Measurements from ENCODE around the gene CDH15. TPM values are rescaled to one million over a fixed set of nuclear protein-coding genes. Genes with fewer than 3 reads are reported as not detected.
A peak's percentile ranks its signal among the peaks of the same experiment; 100 is the strongest.
"Not testable (repeated sequence)": the region's sequence is repeated elsewhere in the genome, so short reads cannot be mapped to it uniquely, and the experiment has no call there.

Gene CDH15
- total and polyA plus RNA-seq, 9 of the 15 experiments (the other 6 are each of a cell fraction or from before 2014, with no cell fraction given): 0.07 to 0.18 TPM; not detected in 7

DNA sequence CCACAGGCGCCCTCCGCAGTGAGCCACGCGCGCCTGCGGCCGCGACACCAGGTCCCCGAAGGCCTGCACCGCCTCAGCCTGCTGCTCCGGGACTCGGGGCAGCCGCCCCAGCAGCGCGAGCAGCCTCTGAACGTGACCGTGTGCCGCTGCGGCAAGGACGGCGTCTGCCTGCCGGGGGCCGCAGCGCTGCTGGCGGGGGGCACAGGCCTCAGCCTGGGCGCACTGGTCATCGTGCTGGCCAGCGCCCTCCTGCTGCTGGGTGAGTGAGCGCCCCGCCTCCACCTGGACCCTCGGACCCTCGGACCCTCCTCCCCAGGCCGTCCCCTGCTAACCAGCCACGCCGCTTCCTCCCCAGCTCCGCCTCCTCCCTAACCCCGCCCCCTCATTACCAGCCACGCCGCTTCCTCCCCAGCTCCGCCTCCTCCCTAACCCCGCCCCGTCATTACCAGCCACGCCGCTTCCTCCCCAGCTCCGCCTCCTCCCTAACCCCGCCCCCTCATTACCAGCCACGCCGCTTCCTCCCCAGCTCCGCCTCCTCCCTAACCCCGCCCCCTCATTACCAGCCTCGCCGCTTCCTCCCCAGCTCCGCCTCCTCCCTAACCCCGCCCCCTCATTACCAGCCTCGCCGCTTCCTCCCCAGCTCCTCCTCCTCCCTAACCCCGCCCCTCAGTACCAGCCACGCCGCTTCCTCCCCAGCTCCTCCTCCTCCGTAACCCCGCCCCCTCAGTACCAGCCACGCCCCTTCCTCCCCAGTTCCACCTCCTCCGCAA is 20.8 kb downstream of the CDH15 start:
- H3K9me1 ChIP-seq (ENCODE audit: control insufficient read depth, insufficient read depth, low read length); H3K9me3 ChIP-seq (replicated peaks; ENCODE audit: control insufficient read depth, insufficient read depth, low read depth, low read length); intact Hi-C loops (cut with micrococcal nuclease); H3K79me2 ChIP-seq (ENCODE audit: control insufficient read depth, insufficient read depth, low read length); BruUV-seq (replicated peaks); H3K36me3 ChIP-seq (ENCODE audit: control insufficient read depth, insufficient read depth, low read length); in situ Hi-C loops (cut with MboI); CTCF ChIA-PET (ENCODE audit: low intra/inter-chr PET ratio); H4K20me1 ChIP-seq (replicated peaks; ENCODE audit: control insufficient read depth, insufficient read depth, low read length); FAIRE-seq; TF ChIP-seq CREB1 (IDR thresholded peaks at IDR 0.05): not testable (repeated sequence)
- WGBS (ENCODE audit: insufficient coverage, low coverage, missing lambda C conversion rate): 0% methylated on average over 22 of the region's 63 CpGs
- peak overlapping the region; percentile 83 for H3K4me2 ChIP-seq (ENCODE audit: insufficient read depth, low read length)
- peak; percentile 69 for ATAC-seq
- peak overlapping the region; percentile 59 to 96; a peak in 3 of 4 replicates for H3K9ac ChIP-seq (ENCODE audit: insufficient read depth in 1 of 2, low read depth in 2 of 2, low read length in 2 of 2)
- H3K4me1 ChIP-seq (replicated peaks in 1 of 2; ENCODE audit: control insufficient read depth in 2 of 2, insufficient read depth in 2 of 2, low read length in 2 of 2): peaks cover 0 to 68% of the 10 kb centered on the region in 2 experiments; a peak in 4 of 5 replicates
- H2AFZ ChIP-seq (ENCODE audit: low read depth, low read length): peak overlapping the region; percentile 82
- H3K27me3 ChIP-seq (ENCODE audit: control insufficient read depth in 2 of 2, insufficient read depth in 2 of 2, low read length in 2 of 2): peaks cover 0 to 14% of the 10 kb centered on the region in 2 experiments; a peak in 1 of 5 replicates
- peak; percentile 76 to 93 (median 84) for DNase-seq (ENCODE audit: extremely low read depth in 1 of 4, low spot score in 3 of 4)
- POLR2A ChIA-PET: interaction anchor here (0.5 to 1.6 kb wide), 3 partner anchors 15 to 438 kb away, joined by 3 to 7 read pairs (median 4); partner anchors contain the start of gene APRT
- peak overlapping the region; percentile 44 for H3K4me3 ChIP-seq
- H3K27ac ChIP-seq (ENCODE audit: extremely low read depth, low read depth, low read length): peak overlapping the region; percentile 55; the same call in 2 of the 3 replicates
- TF ChIP-seq, protein P1, sequence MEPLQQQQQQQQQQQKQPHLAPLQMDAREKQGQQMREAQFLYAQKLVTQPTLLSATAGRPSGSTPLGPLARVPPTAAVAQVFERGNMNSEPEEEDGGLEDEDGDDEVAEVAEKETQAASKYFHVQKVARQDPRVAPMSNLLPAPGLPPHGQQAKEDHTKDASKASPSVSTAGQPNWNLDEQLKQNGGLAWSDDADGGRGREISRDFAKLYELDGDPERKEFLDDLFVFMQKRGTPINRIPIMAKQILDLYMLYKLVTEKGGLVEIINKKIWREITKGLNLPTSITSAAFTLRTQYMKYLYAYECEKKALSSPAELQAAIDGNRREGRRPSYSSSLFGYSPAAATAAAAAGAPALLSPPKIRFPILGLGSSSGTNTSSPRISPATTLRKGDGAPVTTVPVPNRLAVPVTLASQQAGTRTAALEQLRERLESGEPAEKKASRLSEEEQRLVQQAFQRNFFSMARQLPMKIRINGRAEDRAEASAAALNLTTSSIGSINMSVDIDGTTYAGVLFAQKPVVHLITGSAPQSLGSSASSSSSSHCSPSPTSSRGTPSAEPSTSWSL (CRISPR knock-in tag; IDR thresholded peaks at IDR 0.05; ENCODE audit: borderline replicate concordance): peak; percentile 38; the same call in 1 of the 2 replicates
- peak; percentile 56 for TF ChIP-seq SAP30 (IDR thresholded peaks at IDR 0.05; ENCODE audit: borderline replicate concordance, insufficient read depth, low read depth, low read length, poor library complexity, severe bottlenecking)
- TF ChIP-seq RB1 (IDR thresholded peaks at IDR 0.05; ENCODE audit: low read depth): 0 out of 2 replicates have a peak, but pooled peaks have one; percentile 30
- TF ChIP-seq, protein P2, sequence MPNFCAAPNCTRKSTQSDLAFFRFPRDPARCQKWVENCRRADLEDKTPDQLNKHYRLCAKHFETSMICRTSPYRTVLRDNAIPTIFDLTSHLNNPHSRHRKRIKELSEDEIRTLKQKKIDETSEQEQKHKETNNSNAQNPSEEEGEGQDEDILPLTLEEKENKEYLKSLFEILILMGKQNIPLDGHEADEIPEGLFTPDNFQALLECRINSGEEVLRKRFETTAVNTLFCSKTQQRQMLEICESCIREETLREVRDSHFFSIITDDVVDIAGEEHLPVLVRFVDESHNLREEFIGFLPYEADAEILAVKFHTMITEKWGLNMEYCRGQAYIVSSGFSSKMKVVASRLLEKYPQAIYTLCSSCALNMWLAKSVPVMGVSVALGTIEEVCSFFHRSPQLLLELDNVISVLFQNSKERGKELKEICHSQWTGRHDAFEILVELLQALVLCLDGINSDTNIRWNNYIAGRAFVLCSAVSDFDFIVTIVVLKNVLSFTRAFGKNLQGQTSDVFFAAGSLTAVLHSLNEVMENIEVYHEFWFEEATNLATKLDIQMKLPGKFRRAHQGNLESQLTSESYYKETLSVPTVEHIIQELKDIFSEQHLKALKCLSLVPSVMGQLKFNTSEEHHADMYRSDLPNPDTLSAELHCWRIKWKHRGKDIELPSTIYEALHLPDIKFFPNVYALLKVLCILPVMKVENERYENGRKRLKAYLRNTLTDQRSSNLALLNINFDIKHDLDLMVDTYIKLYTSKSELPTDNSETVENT (CRISPR knock-in tag; IDR thresholded peaks at IDR 0.05): peak; percentile 84
- peak; percentile 65; the same call in 1 of the 2 replicates for TF ChIP-seq SAFB (IDR thresholded peaks at IDR 0.05; ENCODE audit: borderline replicate concordance, low read depth, low read length)
- TF ChIP-seq CREB1 (CRISPR knock-in tag; IDR thresholded peaks at IDR 0.05): peak; percentile 42; the same call in 1 of the 2 replicates
- TF ChIP-seq CREM (IDR thresholded peaks at IDR 0.05; ENCODE audit: low read depth): peak; percentile 24; the same call in 1 of the 2 replicates
- TF ChIP-seq, protein P3, sequence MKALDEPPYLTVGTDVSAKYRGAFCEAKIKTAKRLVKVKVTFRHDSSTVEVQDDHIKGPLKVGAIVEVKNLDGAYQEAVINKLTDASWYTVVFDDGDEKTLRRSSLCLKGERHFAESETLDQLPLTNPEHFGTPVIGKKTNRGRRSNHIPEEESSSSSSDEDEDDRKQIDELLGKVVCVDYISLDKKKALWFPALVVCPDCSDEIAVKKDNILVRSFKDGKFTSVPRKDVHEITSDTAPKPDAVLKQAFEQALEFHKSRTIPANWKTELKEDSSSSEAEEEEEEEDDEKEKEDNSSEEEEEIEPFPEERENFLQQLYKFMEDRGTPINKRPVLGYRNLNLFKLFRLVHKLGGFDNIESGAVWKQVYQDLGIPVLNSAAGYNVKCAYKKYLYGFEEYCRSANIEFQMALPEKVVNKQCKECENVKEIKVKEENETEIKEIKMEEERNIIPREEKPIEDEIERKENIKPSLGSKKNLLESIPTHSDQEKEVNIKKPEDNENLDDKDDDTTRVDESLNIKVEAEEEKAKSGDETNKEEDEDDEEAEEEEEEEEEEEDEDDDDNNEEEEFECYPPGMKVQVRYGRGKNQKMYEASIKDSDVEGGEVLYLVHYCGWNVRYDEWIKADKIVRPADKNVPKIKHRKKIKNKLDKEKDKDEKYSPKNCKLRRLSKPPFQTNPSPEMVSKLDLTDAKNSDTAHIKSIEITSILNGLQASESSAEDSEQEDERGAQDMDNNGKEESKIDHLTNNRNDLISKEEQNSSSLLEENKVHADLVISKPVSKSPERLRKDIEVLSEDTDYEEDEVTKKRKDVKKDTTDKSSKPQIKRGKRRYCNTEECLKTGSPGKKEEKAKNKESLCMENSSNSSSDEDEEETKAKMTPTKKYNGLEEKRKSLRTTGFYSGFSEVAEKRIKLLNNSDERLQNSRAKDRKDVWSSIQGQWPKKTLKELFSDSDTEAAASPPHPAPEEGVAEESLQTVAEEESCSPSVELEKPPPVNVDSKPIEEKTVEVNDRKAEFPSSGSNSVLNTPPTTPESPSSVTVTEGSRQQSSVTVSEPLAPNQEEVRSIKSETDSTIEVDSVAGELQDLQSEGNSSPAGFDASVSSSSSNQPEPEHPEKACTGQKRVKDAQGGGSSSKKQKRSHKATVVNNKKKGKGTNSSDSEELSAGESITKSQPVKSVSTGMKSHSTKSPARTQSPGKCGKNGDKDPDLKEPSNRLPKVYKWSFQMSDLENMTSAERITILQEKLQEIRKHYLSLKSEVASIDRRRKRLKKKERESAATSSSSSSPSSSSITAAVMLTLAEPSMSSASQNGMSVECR (CRISPR knock-in tag; IDR thresholded peaks at IDR 0.05): peak; percentile 40
- 0 out of 3 replicates have a peak, but pooled peaks of 1 of the 2 experiments have one; percentile 4 for TF ChIP-seq CBX3 (IDR thresholded peaks at IDR 0.05; ENCODE audit: borderline replicate concordance in 1 of 2, low read length in 2 of 2)
- TF ChIP-seq CTBP1 (IDR thresholded peaks at IDR 0.05; ENCODE audit: borderline replicate concordance): peak; percentile 42; the same call in 1 of the 2 replicates

Measured in K562 (cell line).